NB4 (cell line): Measurements from ENCODE around the gene BAIAP2.

Experiments
- POLR2A ChIP-seq: IDR thresholded peaks from 2 replicates; pipeline ENCODE4 v1.6.1; 2011; ENCODE audit warnings: mild to moderate bottlenecking; ENCODE audit not compliant: insufficient read length; ENCODE audit errors: extremely low read depth
- TF ChIP-seq, protein P1 (sequence below): IDR thresholded peaks from 2 replicates; pipeline ENCODE4 v1.6.1; 2011; ENCODE audit warnings: low read depth, low read length
- TF ChIP-seq, protein P2 (sequence below): IDR thresholded peaks from one replicate; pipeline ENCODE4 v1.5.1; 2012; ENCODE audit warnings: low read depth, low read length

DNA sequence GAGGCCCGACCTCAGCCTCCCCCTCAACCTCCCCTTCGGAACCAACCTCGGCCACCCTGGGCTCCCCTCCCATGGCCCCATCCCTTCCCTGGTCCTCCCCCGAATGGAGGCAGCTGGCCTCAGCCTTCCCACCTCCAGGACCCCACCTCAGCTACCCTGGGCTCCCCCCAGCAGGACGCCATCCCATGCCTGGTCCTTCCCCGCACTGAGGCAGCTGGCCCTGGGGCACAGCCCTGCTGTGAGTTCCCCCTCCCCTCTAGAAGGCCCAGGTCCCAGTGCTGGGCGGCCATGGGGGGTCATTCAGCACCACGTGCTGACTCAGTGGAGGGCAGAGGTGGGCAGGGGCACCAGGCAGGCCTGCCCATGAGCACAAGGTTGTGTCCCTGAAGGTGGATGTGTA is 101.4 kb downstream of the BAIAP2 start:
- TF ChIP-seq, protein P1, sequence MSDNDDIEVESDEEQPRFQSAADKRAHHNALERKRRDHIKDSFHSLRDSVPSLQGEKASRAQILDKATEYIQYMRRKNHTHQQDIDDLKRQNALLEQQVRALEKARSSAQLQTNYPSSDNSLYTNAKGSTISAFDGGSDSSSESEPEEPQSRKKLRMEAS = no peak
- no peak for TF ChIP-seq POLR2A
- TF ChIP-seq, protein P2, sequence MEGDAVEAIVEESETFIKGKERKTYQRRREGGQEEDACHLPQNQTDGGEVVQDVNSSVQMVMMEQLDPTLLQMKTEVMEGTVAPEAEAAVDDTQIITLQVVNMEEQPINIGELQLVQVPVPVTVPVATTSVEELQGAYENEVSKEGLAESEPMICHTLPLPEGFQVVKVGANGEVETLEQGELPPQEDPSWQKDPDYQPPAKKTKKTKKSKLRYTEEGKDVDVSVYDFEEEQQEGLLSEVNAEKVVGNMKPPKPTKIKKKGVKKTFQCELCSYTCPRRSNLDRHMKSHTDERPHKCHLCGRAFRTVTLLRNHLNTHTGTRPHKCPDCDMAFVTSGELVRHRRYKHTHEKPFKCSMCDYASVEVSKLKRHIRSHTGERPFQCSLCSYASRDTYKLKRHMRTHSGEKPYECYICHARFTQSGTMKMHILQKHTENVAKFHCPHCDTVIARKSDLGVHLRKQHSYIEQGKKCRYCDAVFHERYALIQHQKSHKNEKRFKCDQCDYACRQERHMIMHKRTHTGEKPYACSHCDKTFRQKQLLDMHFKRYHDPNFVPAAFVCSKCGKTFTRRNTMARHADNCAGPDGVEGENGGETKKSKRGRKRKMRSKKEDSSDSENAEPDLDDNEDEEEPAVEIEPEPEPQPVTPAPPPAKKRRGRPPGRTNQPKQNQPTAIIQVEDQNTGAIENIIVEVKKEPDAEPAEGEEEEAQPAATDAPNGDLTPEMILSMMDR = no peak
